HepG2 (cell line): ENCODE results near the gene MS4A2. TPM values are rescaled to one million over a fixed set of nuclear protein-coding genes. Genes with fewer than 3 reads are reported as not detected.

ENCODE experiments used
- ATAC-seq: fragments of 200-7000 bp; cut with Tn5 transposase; 3 replicates; pipeline ENCODE4 v1.9.1; 2020; ENCODE audit warnings: mild to moderate bottlenecking, moderate library complexity
- Bru-seq: library from RNA; stranded (reverse); fragments of 400-500 nt; gene quantifications from one replicate; lab custom pipeline; 2021; lab: Mats Ljungman, UMichigan
- BruChase-seq, 2 experiments: library from RNA; stranded (reverse); fragments of 400-500 nt; gene quantifications; one replicate each; lab custom pipeline; 2021; lab: Mats Ljungman, UMichigan
- BruUV-seq: library from RNA; stranded (reverse); fragments of 400-500 nt; replicated peaks from 2 replicates; lab custom pipeline; 2021; lab: Mats Ljungman, UMichigan
- CTCF ChIA-PET: fragments of 300-600 bp; formaldehyde crosslinking; extraction: SDS; loops from one replicate; lab custom pipeline; 2021; ENCODE audit warnings: low total read pairs, inconsistent platforms, low intra/inter-chr PET ratio; lab: Yijun Ruan, JAX
- POLR2A ChIA-PET: fragments of 350-600 bp; sonication (Branson Sonifier 250); formaldehyde crosslinking; loops from one replicate; lab custom pipeline; 2020; ENCODE audit warnings: antibody characterized with exemption, inconsistent platforms; lab: Yijun Ruan, JAX
- DNase-seq: peaks from one replicate; pipeline ENCODE4 v3.0.0-alpha.2; 2015; ENCODE audit warnings: low spot score
- FAIRE-seq: peaks from 3 replicates; lab custom pipeline; 2011; peaks lifted over from hg19 to GRCh38; lab: Jason Lieb, UNC
- H2AFZ ChIP-seq: one replicate; pipeline ENCODE4 v1.6.1; 2011; ENCODE audit warnings: low read length, inconsistent platforms
- H3K27ac ChIP-seq: fragments of 300-600 bp; 3 replicates; pipeline ENCODE4 v1.8.0; 2011; ENCODE audit warnings: mixed run types, mild to moderate bottlenecking, mixed read lengths, low read length, inconsistent platforms; ENCODE audit not compliant: insufficient read depth; ENCODE audit errors: extremely low read length
- H3K27me3 ChIP-seq, 2 experiments: fragments of 200-600 bp in 1 of 2; 2 replicates in 1 of 2; 3 replicates in 1 of 2; pipeline versions ENCODE4 v1.6.0 to v1.8.0; 2011; ENCODE audit warnings: low read length in 2 of 2, mild to moderate bottlenecking in 2 of 2, moderate library complexity in 2 of 2, inconsistent platforms in 1 of 2; ENCODE audit not compliant: insufficient read depth in 2 of 2, control insufficient read depth in 1 of 2
- H3K36me3 ChIP-seq, 2 experiments: fragments of 200-600 bp in 1 of 2; replicated peaks in 1 of 2; 2 replicates in 1 of 2; 3 replicates in 1 of 2; pipeline versions ENCODE4 v1.5.1 to v1.8.0; 2011; ENCODE audit warnings: low read length in 2 of 2, inconsistent platforms in 1 of 2; ENCODE audit not compliant: insufficient read depth in 2 of 2, control insufficient read depth in 1 of 2
- H3K4me1 ChIP-seq: 2 replicates; pipeline ENCODE4 v1.5.1; 2012; ENCODE audit warnings: low read length, inconsistent platforms; ENCODE audit not compliant: insufficient read depth
- H3K4me2 ChIP-seq: 2 replicates; pipeline ENCODE4 v1.6.0; 2011; ENCODE audit warnings: low read depth, low read length, inconsistent platforms
- H3K4me3 ChIP-seq, 3 experiments: fragments of 200-600 bp in 1 of 3; sonication (generic), shearing (Covaris generic) in 1 of 3; replicated peaks in 1 of 3; 2 replicates each; pipeline ENCODE4 v1.5.1; 2011 to 2016; ENCODE audit warnings: low read length in 3 of 3, inconsistent platforms in 2 of 3, low read depth in 2 of 3, mild to moderate bottlenecking in 2 of 3, control low read depth in 1 of 3, mixed read lengths in 1 of 3; ENCODE audit not compliant: insufficient read depth in 1 of 3
- H3K79me2 ChIP-seq: one replicate; pipeline ENCODE4 v1.6.1; 2011; ENCODE audit warnings: low read length, inconsistent platforms; ENCODE audit not compliant: insufficient read depth
- H3K9ac ChIP-seq: 2 replicates; pipeline ENCODE4 v1.6.0; 2011; ENCODE audit warnings: mild to moderate bottlenecking, low read depth, low read length, inconsistent platforms; ENCODE audit not compliant: insufficient read depth
- H3K9me3 ChIP-seq: 2 replicates; pipeline ENCODE4 v1.5.1; 2012; ENCODE audit warnings: mild to moderate bottlenecking, low read length
- H4K20me1 ChIP-seq: 2 replicates; pipeline ENCODE4 v1.6.0; 2011; ENCODE audit warnings: inconsistent platforms, mild to moderate bottlenecking, low read length, moderate library complexity; ENCODE audit not compliant: insufficient read depth
- ESRRA ChIP-seq: sonication (generic); formaldehyde crosslinking; IDR thresholded peaks from 2 replicates; pipeline ENCODE4 v1.5.1; 2020; ENCODE audit warnings: mild to moderate bottlenecking, low read depth, missing genetic modification reagents
- ETV6 ChIP-seq: sonication (generic); formaldehyde crosslinking; conservative IDR thresholded peaks from 2 replicates; pipeline ENCODE4 v1.4.0; 2020; ENCODE audit warnings: missing genetic modification reagents
- KDM4B ChIP-seq: sonication (generic); formaldehyde crosslinking; IDR thresholded peaks from 2 replicates; pipeline ENCODE4 v1.4.0; 2020; ENCODE audit warnings: missing genetic modification reagents
- MBNL3 ChIP-seq: fragments of 250-450 bp; sonication (Bioruptor Pico); conservative IDR thresholded peaks from 2 replicates; pipeline ENCODE4 v1.8.0; 2022; ENCODE audit warnings: mild to moderate bottlenecking, inconsistent platforms
- MTA1 ChIP-seq: sonication (generic); formaldehyde crosslinking; IDR thresholded peaks from 2 replicates; pipeline ENCODE4 v1.4.0; 2020; ENCODE audit warnings: missing genetic modification reagents, mild to moderate bottlenecking, borderline replicate concordance
- NFIB ChIP-seq: sonication (generic); formaldehyde crosslinking; IDR thresholded peaks from 2 replicates; pipeline ENCODE4 v1.9.0; 2021; ENCODE audit warnings: missing genetic modification reagents, mild to moderate bottlenecking, borderline replicate concordance
- NKX3-1 ChIP-seq: sonication (generic); formaldehyde crosslinking; IDR thresholded peaks from 2 replicates; pipeline ENCODE4 v1.5.0; 2020; ENCODE audit warnings: missing genetic modification reagents
- SNAPC4 ChIP-seq: sonication (generic); formaldehyde crosslinking; IDR thresholded peaks from 2 replicates; pipeline ENCODE4 v1.4.0; 2020; ENCODE audit warnings: mild to moderate bottlenecking, missing genetic modification reagents
- SP1 ChIP-seq, 2 experiments: fragments of 450-650 bp in 1 of 2; sonication (generic) in 1 of 2; formaldehyde crosslinking in 1 of 2; IDR thresholded peaks; 2 replicates each; pipeline versions ENCODE4 v1.4.0 to v1.6.1; 2016 to 2020; ENCODE audit warnings: missing genetic modification reagents in 1 of 2
- TOPORS ChIP-seq: sonication (generic); formaldehyde crosslinking; IDR thresholded peaks from 2 replicates; pipeline ENCODE4 v1.8.0; 2023; ENCODE audit warnings: mild to moderate bottlenecking, missing genetic modification reagents
- ZFP36L1 ChIP-seq: sonication (generic); formaldehyde crosslinking; IDR thresholded peaks from 2 replicates; pipeline ENCODE4 v1.8.0; 2022; ENCODE audit warnings: mild to moderate bottlenecking, missing genetic modification reagents, moderate library complexity
- ZFP91 ChIP-seq: sonication (generic); formaldehyde crosslinking; IDR thresholded peaks from 2 replicates; pipeline ENCODE4 v1.9.0; 2022; ENCODE audit warnings: missing genetic modification reagents, mild to moderate bottlenecking, borderline replicate concordance
- ZNF296 ChIP-seq: sonication (generic); formaldehyde crosslinking; conservative IDR thresholded peaks from 2 replicates; pipeline ENCODE4 v1.5.0; 2020; ENCODE audit warnings: mild to moderate bottlenecking, missing genetic modification reagents
- ZNF780A ChIP-seq: sonication (generic); formaldehyde crosslinking; IDR thresholded peaks from 2 replicates; pipeline ENCODE4 v1.8.0; 2022; ENCODE audit warnings: mild to moderate bottlenecking, missing genetic modification reagents, moderate library complexity
- WGBS: methylation state at CpG from one replicate; pipeline ENCODE4 v1.1.6; 2017; ENCODE audit warnings: low lambda C conversion rate; 5-methylcytosine and 5-hydroxymethylcytosine counted together
- in situ Hi-C: cut with HindIII; loops from 2 replicates; pipeline ENCODE4 v1.10.0; 2017; ENCODE audit warnings: low pct_unique_long_range_greater_than_20kb; ENCODE audit not compliant: extremely low pct_ligation_motif_present
- intact Hi-C: fragments of 100-400 bp; cut with micrococcal nuclease; formaldehyde crosslinking; loops from one replicate; pipeline ENCODE4 v1.10.0; 2022; ENCODE audit not compliant: unreplicated experiment
- long read RNA-seq, 2 experiments: library from RNA in 1 of 2; library from polyadenylated mRNA in 1 of 2; stranded (forward) in 1 of 2; unstranded in 1 of 2; transcript quantifications; one replicate each; pipeline ENCODE4 v2.0.0, GENCODE V29; 2019 to 2022
- polyA minus RNA-seq, 3 experiments: library from RNA; depleted of rRNA, polyadenylated mRNA; stranded (reverse); fragments of >200 nt; gene quantifications; 2 replicates each; pipeline ENCODE4 v1.2.3, GENCODE V29; 2011; ENCODE audit warnings: low replicate concordance in 1 of 3
- polyA plus RNA-seq, 8 experiments: library from polyadenylated mRNA; depleted of rRNA in 3 of 8; stranded (reverse) in 7 of 8; unstranded in 1 of 8; fragments of >200 nt; fragmentation: Illumina TruSeq in 4 of 8; extraction: Trizol in 4 of 8; gene quantifications; 2 replicates each; pipeline versions ENCODE4 v1.2.1 to v1.2.3, GENCODE V29; 2011 to 2016; ENCODE audit warnings: low read depth in 4 of 8, missing spikeins in 1 of 8, mixed read lengths in 1 of 8; ENCODE audit not compliant: insufficient read depth in 1 of 8
- total RNA-seq, 5 experiments: library from RNA; depleted of rRNA; stranded (reverse); fragments of >200 nt; fragmentation: Illumina TruSeq; extraction: Trizol; gene quantifications; 2 replicates each; pipeline ENCODE4 v1.2.3, GENCODE V29; 2016; ENCODE audit warnings: low read depth in 1 of 5

The MS4A2 gene
- total RNA-seq (2016; rRNA removed; fragmentation: Illumina TruSeq; extraction: Trizol) (not detected in 2 replicates), polyA plus RNA-seq (2011; rRNA removed) (not detected in 2 replicates), polyA minus RNA-seq (2011; rRNA and poly(A)+ RNA removed; ENCODE audit: low replicate concordance) (not detected in 2 replicates), Bru-seq, nascent RNA (not detected), BruChase-seq, experiment 1, labeled RNA remaining after a 6-hour chase (not detected), BruChase-seq, experiment 2, labeled RNA remaining after a 2-hour chase (not detected)
- not detected in 2 replicates for total RNA-seq (2016; cell fraction: cytosol; rRNA removed; fragmentation: Illumina TruSeq; extraction: Trizol; ENCODE audit: low read depth)
- not detected in 2 replicates for total RNA-seq (2016; cell fraction: insoluble cytoplasmic fraction; rRNA removed; fragmentation: Illumina TruSeq; extraction: Trizol)
- not detected in 2 replicates for total RNA-seq (2016; cell fraction: membrane; rRNA removed; fragmentation: Illumina TruSeq; extraction: Trizol)
- not detected in 2 replicates for total RNA-seq (2016; cell fraction: nucleus; rRNA removed; fragmentation: Illumina TruSeq; extraction: Trizol)
- not detected in 2 replicates for polyA plus RNA-seq (2011; cell fraction: cytosol; rRNA removed)
- polyA plus RNA-seq (2011; cell fraction: nucleus; rRNA removed): not detected in 2 replicates
- polyA plus RNA-seq (2012): not detected in 2 replicates
- not detected in 2 replicates for polyA plus RNA-seq (2016; cell fraction: cytosol; fragmentation: Illumina TruSeq; extraction: Trizol; ENCODE audit: low read depth)
- polyA plus RNA-seq (2016; cell fraction: insoluble cytoplasmic fraction; fragmentation: Illumina TruSeq; extraction: Trizol; ENCODE audit: low read depth): not detected in 2 replicates
- polyA plus RNA-seq (2016; cell fraction: membrane; fragmentation: Illumina TruSeq; extraction: Trizol; ENCODE audit: low read depth): not detected in 2 replicates
- polyA plus RNA-seq (2016; cell fraction: nucleus; fragmentation: Illumina TruSeq; extraction: Trizol; ENCODE audit: insufficient read depth, low read depth): not detected in 2 replicates
- polyA minus RNA-seq (2011; cell fraction: cytosol; rRNA and poly(A)+ RNA removed): not detected in 2 replicates
- polyA minus RNA-seq (2011; cell fraction: nucleus; rRNA and poly(A)+ RNA removed): not detected in 2 replicates
- long read RNA-seq, experiment 1: 0 reads
- long read RNA-seq, experiment 2: 0 reads

GRCh38 chr11:60088364-60088763 is at the start of gene MS4A2:
MS4A2 (plus strand) TSS chr11:60088664; CDS start chr11:60088766, 102 bp downstream.
- 3% methylated on average over 1 of the region's 1 CpG for WGBS
- no peaks in the 10 kb centered on the region for H3K79me2 ChIP-seq
- no peak for DNase-seq
- intact Hi-C loops (no loop called here), in situ Hi-C loops (no loop called here)
- no peak for ATAC-seq
- H4K20me1 ChIP-seq: no peaks in the 10 kb centered on the region
- no peaks in the 10 kb centered on the region for H3K9me3 ChIP-seq
- ChIA-PET CTCF (no interaction called here), POLR2A (no interaction called here)
- no peaks in the 10 kb centered on the region for H3K27me3 ChIP-seq
- H3K9ac ChIP-seq: no peak within 1 kb of the TSS
- no TSS peak for BruUV-seq
- no peaks in the 10 kb centered on the region for H3K4me1 ChIP-seq
- no peak within 1 kb of the TSS for H2AFZ ChIP-seq
- no peaks in the 10 kb centered on the region for H3K36me3 ChIP-seq
- H3K4me2 ChIP-seq: no peak within 1 kb of the TSS
- no peak within 1 kb of the TSS for H3K4me3 ChIP-seq
- H3K27ac ChIP-seq: no peak within 1 kb of the TSS
- FAIRE-seq: no peak
- no peak for TF ChIP-seq ZNF296
- TF ChIP-seq SP1 (IDR thresholded peaks at IDR 0.05): no peak
- TF ChIP-seq SP1 (CRISPR knock-in tag; IDR thresholded peaks at IDR 0.05): no peak
- TF ChIP-seq MTA1 (CRISPR knock-in tag): no peak
- TF ChIP-seq SNAPC4: no peak
- no peak for TF ChIP-seq MBNL3
- TF ChIP-seq ZNF780A (CRISPR knock-in tag): no peak
- TF ChIP-seq ZFP36L1: no peak
- TF ChIP-seq TOPORS (CRISPR knock-in tag): no peak
- TF ChIP-seq ZFP91: no peak
- TF ChIP-seq KDM4B (CRISPR knock-in tag): no peak
- TF ChIP-seq ESRRA: no peak
- no peak for TF ChIP-seq ETV6
- no peak for TF ChIP-seq NKX3-1 (CRISPR knock-in tag)
- no peak for TF ChIP-seq NFIB (CRISPR knock-in tag)
